ENCODE results near the gene COLEC11.

COLEC11 gene

GRCh38 chr2:3639015-3639630 lies 44.2 kb downstream of the COLEC11 start:
- no peak for DNase-seq (ENCODE audit: low read depth)

DNA sequence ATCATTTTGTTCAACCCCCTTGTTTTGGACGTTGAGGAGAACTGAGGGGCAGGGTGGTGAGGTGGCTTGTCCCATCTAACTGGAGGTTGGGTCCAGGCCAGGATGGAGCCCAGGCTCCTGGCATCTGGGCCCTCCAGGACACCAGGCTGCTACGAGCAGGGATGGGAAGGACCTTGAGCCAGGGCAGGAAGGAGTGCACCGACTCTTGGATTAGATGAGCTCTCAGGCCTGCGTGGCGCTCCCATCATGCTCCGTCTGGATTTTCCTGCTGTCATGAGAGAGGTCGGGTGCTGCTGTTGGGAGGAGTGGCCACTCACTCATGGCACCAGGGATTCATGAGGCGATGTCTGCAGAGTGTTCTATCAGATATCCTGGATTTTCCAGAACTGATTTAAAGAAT lies 44.7 kb downstream of the COLEC11 start:
- no peak for DNase-seq (ENCODE audit: low read depth)

DNA sequence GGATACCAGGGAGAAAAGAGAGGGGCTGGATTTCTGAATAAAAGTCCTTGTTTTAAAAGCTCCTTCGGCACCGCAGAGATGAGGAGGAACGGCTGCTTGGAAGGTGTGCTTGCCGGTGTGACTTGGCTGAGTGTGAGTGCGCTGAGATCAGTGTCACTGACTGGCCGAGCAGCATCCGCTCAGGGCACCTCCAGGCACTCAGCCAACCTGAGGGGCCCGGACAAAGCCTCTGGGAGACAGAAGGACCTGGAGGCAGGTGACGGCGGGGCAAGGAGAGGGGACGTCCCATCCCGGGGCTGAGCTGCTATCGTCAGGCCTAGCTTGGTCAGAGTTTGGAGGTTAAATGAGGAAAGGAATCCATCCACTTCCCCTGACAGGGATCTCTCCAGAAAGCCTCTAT lies 46.3 kb downstream of the COLEC11 start:
- DNase-seq (ENCODE audit: low read depth): no peak

- no peak for DNase-seq (ENCODE audit: low read depth)
Observed at GRCh38 chr2:3641841-3642421, 47.0 kb downstream of the COLEC11 start.

DNA sequence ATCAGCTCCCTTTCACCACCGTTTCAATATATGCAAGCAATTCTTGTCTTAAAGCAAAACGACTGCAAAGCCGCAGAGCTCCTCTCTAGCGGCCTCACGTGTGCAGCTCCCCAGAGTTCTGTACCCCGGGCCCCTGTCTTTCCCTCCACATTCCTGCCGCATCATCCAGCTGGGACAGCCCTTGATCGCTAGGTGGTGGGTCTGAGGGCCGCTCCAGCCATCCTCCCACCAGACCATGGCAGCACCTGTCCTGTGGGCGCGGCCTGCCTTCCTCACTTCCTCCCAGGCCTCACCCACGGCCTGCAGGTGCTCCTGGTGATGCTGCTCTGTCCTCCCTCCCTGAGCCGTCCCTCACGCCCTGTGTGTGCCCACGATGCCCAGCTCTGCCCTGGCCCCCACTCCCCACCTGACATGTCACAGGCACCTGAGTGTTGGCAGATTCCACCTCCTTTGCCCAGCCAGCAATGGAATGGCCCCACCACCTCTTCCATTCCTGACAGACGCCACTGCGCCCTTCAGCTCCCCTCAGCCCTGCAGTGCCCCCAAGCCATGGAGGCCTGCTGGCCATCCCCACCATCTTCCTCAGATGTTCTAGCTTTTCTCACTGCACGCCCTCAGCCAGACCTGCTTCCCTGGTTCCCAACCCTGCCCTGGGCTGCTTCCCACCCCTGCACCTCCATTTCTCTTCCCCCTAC lies 47.8 kb downstream of the COLEC11 start:
- DNase-seq (ENCODE audit: low read depth): no peak

DNA sequence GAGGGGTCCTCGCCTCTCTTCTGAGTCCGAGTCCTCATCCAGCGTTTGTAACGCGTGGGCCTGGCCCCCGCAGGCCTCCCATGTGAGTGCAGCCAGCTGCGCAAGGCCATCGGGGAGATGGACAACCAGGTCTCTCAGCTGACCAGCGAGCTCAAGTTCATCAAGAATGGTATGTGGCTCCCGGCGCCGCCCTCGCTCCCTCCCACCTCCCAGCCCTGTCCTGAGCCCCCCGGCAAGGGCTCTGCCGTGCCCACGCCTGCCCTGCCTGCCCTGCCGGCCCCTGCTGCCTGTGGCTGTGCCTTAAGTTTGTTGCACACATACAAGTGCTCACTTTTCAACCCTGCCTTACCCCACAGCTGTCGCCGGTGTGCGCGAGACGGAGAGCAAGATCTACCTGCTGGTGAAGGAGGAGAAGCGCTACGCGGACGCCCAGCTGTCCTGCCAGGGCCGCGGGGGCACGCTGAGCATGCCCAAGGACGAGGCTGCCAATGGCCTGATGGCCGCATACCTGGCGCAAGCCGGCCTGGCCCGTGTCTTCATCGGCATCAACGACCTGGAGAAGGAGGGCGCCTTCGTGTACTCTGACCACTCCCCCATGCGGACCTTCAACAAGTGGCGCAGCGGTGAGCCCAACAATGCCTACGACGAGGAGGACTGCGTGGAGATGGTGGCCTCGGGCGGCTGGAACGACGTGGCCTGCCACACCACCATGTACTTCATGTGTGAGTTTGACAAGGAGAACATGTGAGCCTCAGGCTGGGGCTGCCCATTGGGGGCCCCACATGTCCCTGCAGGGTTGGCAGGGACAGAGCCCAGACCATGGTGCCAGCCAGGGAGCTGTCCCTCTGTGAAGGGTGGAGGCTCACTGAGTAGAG lies 48.7 kb downstream of the COLEC11 start:
- DNase-seq (ENCODE audit: low read depth): no peak

GRCh38 chr2:3644246-3644525 lies 49.3 kb downstream of the COLEC11 start:
- no peak for DNase-seq (ENCODE audit: low read depth)

DNA sequence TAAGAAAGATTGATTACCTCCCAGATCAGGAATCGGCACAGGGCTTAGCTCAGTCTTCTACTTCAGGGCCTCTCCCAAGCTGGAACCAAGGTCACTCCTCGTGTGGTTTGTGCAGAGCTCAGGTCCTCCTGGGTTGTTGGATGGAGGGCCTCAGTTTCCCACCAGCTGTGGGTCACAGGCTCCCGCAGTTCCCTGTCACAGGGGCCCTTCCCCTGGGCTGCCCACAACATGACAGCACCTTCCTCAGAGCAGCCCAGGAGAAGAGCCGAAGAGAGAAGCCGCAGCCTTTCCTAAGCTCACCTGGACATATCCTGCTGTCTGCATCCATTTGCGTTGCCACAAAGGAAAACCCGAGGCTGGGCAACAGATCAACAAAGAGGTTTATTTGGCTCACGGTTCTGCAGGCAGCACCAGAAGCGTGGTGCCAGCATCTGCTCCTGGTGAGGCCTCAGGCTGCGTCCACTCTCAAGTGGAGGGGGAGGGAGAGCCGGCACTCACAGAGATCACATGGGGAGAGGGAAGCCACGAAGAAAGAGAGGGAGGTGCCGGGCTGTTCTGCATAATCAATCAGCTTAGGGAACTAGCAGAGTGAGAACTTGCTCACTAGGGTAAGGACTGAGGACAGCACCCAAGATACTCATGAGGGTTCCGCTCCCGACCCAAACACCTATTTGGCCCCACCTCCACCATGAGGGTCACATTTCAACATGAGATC lies 50.1 kb downstream of the COLEC11 start:
- no peak for DNase-seq (ENCODE audit: low read depth)

GRCh38 chr2:3645745-3646389 lies 51.0 kb downstream of the COLEC11 start:
- DNase-seq (ENCODE audit: low read depth): no peak

GRCh38 chr2:3646446-3646845 lies 51.5 kb downstream of the COLEC11 start:
- DNase-seq (ENCODE audit: low read depth): no peak

DNA sequence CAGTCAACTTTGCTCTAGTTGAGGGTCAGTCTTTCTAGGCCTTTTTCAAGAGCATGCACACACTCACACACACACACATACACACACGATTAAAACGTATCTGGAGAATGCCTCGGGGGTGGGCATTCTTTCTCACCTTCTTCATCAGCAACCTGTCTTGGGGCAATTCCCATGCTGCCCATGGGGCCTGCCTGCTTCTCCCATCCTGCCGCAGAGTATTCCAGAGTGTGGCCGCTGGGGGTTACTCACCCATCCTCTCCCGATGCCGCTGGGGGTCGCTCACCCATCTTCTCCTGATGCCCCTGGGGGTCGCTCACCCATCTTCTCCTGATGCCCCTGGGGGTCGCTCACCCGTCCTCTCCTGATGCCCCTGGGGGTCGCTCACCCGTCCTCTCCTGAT lies 52.3 kb downstream of the COLEC11 start:
- DNase-seq (ENCODE audit: low read depth): no peak

GRCh38 chr2:3647831-3648651 lies 53.1 kb downstream of the COLEC11 start:
- no peak for DNase-seq (ENCODE audit: low read depth)

DNA sequence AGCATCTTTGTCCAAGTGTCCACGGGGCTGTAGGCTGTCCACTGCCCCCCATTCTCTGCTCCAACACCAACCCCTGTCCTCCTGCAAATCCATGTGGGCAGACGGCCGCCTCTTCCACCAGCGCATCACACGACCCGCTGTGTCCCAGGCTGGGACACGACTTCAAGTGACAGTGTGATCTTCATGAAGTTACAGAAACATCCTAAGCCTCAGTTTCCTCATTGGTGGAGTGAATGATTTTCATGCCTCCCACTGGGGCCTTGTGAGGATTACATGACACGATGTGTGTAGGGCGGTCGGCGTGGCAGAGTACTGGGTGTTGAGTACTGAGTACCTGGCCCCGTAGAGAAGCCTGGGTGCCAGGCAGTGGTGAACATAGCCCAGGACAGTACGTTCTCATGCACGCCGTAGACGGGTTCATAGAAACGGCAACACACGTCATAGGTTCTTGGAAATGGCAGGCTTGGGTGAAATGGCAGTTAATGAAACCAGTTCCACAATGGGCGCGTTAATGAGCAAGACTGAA lies 53.8 kb downstream of the COLEC11 start:
- DNase-seq (ENCODE audit: low read depth): no peak

- DNase-seq (ENCODE audit: low read depth): no peak
Observed at GRCh38 chr2:3649581-3649980, 54.7 kb downstream of the COLEC11 start.

DNA sequence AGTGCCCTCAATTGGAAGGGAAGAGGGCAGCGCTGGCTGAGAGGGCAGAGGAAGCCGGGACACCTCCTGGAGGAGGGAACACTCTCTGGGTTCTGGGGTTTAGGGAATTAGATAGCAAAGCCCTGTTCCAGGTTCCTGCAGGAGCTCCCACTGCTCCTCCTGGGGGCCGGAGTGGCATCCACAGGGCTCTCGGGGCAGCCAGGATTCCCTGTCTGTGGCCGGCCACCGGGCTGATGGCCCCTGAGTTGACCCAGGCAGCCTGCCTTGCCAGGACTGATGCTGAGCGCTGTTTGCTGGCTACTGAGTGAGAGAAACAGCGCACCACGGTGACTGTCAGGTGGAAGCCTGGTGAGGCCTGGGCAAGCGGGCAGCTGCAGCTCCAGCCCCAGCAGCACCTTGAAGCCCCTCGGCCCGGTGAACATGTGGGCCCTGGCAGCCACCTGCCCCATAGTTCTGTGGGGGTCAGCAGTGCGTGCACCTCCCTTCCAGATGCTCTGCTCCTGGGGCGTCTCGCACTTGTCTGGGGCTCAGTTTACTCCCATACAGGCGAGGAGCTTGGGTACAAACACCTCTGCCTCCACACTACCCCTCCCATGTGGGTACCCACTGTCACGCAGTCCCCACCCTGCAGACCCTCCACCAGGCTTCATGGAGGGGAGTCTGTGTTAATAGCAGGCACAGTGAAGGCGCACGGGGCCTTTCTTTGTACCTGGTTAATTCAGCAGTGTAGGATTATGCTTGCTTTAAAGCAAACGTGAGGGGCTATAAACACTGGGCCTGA lies 55.4 kb downstream of the COLEC11 start:
- no peak for DNase-seq (ENCODE audit: low read depth)

GRCh38 chr2:3651691-3652648 lies 57.1 kb downstream of the COLEC11 start:
- no peak for DNase-seq (ENCODE audit: low read depth)

DNA sequence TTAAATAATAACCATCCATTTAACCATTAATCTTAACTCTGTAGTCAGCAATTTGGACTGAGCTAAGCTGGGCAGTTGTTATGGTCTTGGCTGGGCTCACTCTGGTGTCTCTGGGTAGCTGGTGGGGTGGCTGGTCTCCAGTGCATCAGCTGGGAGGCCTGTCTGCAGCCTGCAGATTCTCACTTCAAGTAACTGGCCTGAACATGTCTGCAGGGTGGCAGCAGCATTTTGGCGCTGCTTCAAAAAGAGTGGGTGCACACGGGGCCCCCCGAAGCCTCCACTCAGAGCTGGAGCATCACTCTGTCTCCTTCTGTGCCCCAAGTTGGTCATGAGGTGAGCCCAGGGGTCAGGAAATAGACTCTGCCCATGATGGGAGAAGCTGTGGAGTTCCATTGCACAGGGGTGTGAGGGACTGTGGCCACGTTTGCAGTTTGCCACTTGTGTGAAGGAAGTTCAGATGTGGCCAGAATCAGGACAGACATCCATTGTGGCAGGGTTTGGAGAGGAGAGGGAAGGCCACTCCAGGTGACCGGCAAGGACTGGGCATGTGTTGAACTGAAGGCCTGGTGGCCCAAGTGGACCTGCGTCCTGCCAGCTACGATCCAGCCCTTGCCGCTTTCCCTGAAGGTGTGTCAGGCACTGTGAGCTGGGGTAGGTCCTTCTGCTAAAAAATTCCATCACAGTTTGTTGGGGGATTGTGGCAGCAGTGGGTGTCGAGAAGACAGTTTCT lies 58.1 kb downstream of the COLEC11 start:
- DNase-seq (ENCODE audit: low read depth): no peak

GRCh38 chr2:3654011-3654410 lies 59.1 kb downstream of the COLEC11 start:
- no peak for DNase-seq (ENCODE audit: low read depth)
